GM19240 (cell line): ENCODE results near the gene TMEM38B.
"Not testable (repeated sequence)": the region's sequence is repeated elsewhere in the genome, so short reads cannot be mapped to it uniquely, and the experiment has no call there.

Experiments
- DNase-seq: peaks from one replicate; pipeline ENCODE4 v3.0.0; 2011; ENCODE audit warnings: low spot score; ENCODE audit not compliant: insufficient read length

The TMEM38B gene

DNA sequence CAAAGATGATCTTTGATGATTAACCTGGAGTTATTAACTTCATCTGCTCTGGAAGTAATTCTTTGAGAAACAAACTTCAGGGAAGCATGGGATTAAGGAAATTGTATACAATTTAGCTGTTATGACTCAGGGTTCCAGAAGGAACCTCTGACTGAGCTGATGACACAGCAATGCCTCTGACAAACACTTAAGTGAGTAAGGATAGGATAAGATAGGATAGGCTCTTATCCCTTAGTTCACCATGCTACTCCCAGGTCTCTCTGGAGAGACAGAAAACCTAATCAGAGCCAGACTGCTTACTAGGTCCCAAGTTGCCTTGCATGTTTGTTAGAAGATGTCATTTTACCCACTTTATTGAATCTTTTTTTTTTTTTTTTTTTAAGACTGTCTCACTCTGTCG, 12.6 kb upstream of the TMEM38B start:
- no peak for DNase-seq

- no peak for DNase-seq
Observed at GRCh38 chr9:105683688-105684275, 10.6 kb upstream of the TMEM38B start.

- no peak for DNase-seq
Observed at GRCh38 chr9:105686936-105687335, 7.4 kb upstream of the TMEM38B start.

DNA sequence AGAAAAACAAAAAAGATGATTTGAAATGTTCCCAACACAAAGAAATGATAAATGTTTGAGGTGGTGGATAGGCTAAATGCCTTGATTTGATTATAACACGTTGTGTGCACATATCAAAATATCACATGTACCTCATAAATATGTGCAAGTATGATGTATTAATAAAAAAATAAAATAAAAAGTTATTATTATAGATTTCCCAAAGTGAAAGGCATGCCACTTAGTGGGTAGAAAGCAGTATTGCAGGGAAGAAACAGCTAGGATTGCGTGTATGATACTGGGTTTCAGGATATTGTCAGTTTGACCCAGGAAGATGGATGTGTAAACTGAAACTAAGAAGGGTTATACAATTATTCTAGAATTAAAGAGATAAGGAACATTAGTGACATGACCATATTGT, 3.6 kb upstream of the TMEM38B start:
- DNase-seq, result no peak

DNA sequence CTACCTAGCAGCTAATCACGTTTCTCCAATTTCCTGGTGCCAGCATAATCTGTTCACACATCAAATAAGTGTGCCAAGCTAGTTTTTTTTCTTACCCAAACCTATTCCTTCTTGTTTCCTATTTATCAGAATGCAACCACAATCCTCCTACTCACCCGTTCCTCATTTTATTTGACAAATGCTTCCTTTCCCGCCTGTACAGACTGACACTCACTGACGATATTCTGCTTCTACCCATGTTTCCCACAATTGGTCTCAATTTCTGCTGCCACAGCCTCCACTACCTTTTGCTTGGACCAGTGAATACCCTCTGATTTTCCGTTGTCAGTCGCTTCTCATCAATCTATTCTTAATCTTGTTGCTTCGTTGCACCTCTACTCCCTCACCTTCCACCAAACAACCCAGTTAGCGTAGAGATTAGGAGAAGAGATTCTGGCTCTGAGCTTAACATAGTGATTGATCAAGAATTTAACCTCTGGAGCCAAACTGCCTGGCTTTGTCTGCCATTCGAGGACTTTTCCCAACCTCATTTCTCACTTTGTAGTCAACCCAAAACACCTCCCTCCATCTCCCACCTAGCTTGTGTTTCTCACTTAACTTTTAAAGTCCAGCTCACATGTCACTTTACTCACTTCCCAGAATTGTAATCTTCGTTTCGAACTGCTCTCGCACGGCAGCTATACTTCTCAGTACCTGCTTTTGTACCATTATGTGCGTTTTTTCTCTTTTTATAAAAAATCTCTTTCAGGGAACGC, 729 bp upstream of the TMEM38B start:
- DNase-seq, result peak; percentile 3

- DNase-seq, result peak; percentile 27
Observed at GRCh38 chr9:105694848-105695581, 674 bp downstream of the TMEM38B start.

DNA sequence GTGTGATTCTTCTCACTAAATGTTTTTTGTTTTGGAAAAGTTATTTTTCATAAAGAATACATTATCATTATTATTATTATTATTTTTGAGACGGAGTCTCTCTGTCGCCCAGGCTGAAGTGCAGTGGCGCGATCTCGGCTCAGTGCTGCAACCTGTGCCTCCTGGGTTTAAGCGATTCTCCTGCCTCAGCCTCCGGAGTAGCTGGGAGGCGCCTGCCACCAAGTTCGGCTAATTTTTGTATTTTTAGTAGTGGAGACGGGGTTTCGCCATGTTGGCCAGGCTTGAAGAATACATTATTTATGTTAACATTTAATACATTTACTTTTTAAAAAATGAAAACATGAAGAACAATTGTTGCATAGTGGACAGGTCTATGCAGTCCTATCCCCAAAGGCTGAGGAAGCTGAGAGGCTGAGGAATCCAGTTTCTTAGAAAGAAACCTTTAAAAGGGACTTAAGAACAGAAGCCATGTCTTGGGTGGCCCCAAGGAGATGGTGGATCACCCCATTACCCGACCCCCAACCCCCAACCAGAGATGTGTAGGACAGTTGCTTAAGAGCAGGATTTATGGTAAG, 2.0 kb downstream of the TMEM38B start:
- no peak for DNase-seq

- DNase-seq, result no peak
Observed at GRCh38 chr9:105697871-105698270, 3.5 kb downstream of the TMEM38B start.

- DNase-seq, result no peak
Observed at GRCh38 chr9:105698348-105698870, 4.1 kb downstream of the TMEM38B start.

- no peak for DNase-seq
Observed at GRCh38 chr9:105700668-105701067, 6.3 kb downstream of the TMEM38B start.

DNA sequence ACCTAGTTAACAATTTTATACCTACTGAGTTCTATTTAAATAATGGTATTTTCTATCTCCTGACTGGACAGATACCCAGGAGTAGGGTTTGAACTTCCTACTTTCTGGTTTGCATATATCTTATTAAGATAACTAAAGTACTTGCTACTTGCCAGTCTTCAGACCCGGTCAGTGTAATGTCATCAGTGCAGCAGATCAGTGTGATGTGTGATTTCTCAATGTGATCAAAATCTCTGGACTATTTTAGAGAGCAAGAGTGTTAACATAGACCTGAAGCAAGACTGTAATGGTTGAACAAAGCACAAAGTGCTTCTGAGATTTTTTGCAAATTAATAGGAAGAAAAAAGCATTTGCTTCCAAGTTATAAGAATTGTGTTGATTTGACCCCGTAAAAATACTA, 6.8 kb downstream of the TMEM38B start:
- no peak for DNase-seq

- DNase-seq, result no peak
Observed at GRCh38 chr9:105702207-105702606, 7.9 kb downstream of the TMEM38B start.

- not testable (repeated sequence) for DNase-seq
Observed at GRCh38 chr9:105703638-105704037, 9.3 kb downstream of the TMEM38B start.

GRCh38 chr9:105706156-105706555, 11.8 kb downstream of the TMEM38B start:
- no peak for DNase-seq

GRCh38 chr9:105708405-105708804, 14.1 kb downstream of the TMEM38B start:
- no peak for DNase-seq

GRCh38 chr9:105710638-105711037, 16.3 kb downstream of the TMEM38B start:
- DNase-seq, result no peak

- no peak for DNase-seq
Observed at GRCh38 chr9:105711867-105712266, 17.5 kb downstream of the TMEM38B start.

DNA sequence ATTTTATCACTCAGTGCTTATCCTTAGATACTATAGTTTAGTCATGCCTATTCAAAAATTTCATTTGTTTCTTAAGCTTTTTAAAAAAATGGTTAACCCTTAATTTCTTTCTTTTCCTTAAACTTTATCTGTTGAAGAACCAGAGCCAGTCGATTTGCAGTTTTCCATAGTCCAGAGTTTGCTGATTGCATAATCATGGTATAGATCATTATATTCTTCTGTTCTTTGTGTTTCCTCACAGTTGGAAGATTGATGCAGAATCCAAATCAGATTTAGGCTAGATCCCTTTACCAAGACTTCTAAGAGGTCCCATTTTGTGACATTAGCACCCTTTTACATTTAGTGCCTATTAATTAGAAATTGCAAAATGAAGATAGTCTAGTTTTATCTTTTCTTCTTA, 18.0 kb downstream of the TMEM38B start:
- DNase-seq, result no peak

- no peak for DNase-seq
Observed at GRCh38 chr9:105712773-105713172, 18.4 kb downstream of the TMEM38B start.

- DNase-seq, result no peak
Observed at GRCh38 chr9:105713260-105714019, 19.1 kb downstream of the TMEM38B start.

- no peak for DNase-seq
Observed at GRCh38 chr9:105714020-105714331, 19.6 kb downstream of the TMEM38B start.
